Tibial artery (tissue), 4 donors: Measurements from ENCODE around the gene MT4.

Experiments
- DNase-seq, 2 donors: peaks; one replicate each; pipeline ENCODE4 v3.0.0-alpha.2; 2019
- H3K27ac ChIP-seq, 2 donors: fragments of 200-600 bp; sonication (generic) in 1 of 2; 1 replicate in 1 of 2; 2 replicates in 1 of 2; pipeline ENCODE4 v1.5.1; 2018 to 2019; ENCODE audit warnings: mild to moderate bottlenecking in 1 of 2
- H3K27me3 ChIP-seq, 2 donors: fragments of 200-600 bp; sonication (generic) in 1 of 2; one replicate each; pipeline versions ENCODE4 v1.5.1 to v1.6.0; 2016 to 2019
- H3K36me3 ChIP-seq, 3 donors: fragments of 200-600 bp; sonication (generic) in 2 of 3; one replicate each; pipeline ENCODE4 v1.5.1; 2016 to 2019; ENCODE audit warnings: mild to moderate bottlenecking in 2 of 3
- H3K4me1 ChIP-seq, 4 donors: fragments of 200-600 bp; sonication (generic) in 2 of 4; 1 replicate in 3 of 4; 2 replicates in 1 of 4; pipeline ENCODE4 v1.5.1; 2016 to 2019
- H3K4me3 ChIP-seq, 2 donors: fragments of 200-600 bp; sonication (generic) in 1 of 2; 1 replicate in 1 of 2; 2 replicates in 1 of 2; pipeline ENCODE4 v1.5.1; 2018 to 2019; ENCODE audit warnings: mild to moderate bottlenecking in 2 of 2
- H3K9me3 ChIP-seq, 3 donors: fragments of 200-600 bp; sonication (generic) in 1 of 3; one replicate each; pipeline ENCODE4 v1.5.1; 2016 to 2019
- intact Hi-C: fragments of 100-400 bp; cut with DNase I; formaldehyde crosslinking; loops from one replicate; pipeline ENCODE4 v1.15.0; 2023; ENCODE audit warnings: low total_unique reads
- TF ChIP-seq, protein P1 (sequence below), 2 experiments: fragments of 200-600 bp in 1 of 2; fragments of 450-650 bp in 1 of 2; IDR thresholded peaks; one replicate each; pipeline ENCODE4 v1.5.1; 2017 to 2019; ENCODE audit warnings: antibody characterized with exemption in 2 of 2, mild to moderate bottlenecking in 1 of 2, moderate library complexity in 1 of 2

The MT4 gene

GRCh38 chr16:56611281-56611833 is 46.5 kb downstream of the MT4 start:
- Histone ChIP-seq H3K27ac (peak overlapping the region; percentile 83 to 85), H3K27me3 (no peaks in the 10 kb centered on the region), H3K4me3 (peak overlapping the region in 1 of 2 donors; percentile 65), H3K9me3 (no peaks in the 10 kb centered on the region), H3K36me3 (no peaks in the 10 kb centered on the region), H3K4me1 (peaks cover 0 to 45% (median 39%) of the 10 kb centered on the region in 4 donors)
- TF ChIP-seq, protein P1, sequence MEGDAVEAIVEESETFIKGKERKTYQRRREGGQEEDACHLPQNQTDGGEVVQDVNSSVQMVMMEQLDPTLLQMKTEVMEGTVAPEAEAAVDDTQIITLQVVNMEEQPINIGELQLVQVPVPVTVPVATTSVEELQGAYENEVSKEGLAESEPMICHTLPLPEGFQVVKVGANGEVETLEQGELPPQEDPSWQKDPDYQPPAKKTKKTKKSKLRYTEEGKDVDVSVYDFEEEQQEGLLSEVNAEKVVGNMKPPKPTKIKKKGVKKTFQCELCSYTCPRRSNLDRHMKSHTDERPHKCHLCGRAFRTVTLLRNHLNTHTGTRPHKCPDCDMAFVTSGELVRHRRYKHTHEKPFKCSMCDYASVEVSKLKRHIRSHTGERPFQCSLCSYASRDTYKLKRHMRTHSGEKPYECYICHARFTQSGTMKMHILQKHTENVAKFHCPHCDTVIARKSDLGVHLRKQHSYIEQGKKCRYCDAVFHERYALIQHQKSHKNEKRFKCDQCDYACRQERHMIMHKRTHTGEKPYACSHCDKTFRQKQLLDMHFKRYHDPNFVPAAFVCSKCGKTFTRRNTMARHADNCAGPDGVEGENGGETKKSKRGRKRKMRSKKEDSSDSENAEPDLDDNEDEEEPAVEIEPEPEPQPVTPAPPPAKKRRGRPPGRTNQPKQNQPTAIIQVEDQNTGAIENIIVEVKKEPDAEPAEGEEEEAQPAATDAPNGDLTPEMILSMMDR (IDR thresholded peaks at IDR 0.05) = no peak
- peak; percentile 83 to 94 for DNase-seq
- intact Hi-C loops = no loop called here

DNA sequence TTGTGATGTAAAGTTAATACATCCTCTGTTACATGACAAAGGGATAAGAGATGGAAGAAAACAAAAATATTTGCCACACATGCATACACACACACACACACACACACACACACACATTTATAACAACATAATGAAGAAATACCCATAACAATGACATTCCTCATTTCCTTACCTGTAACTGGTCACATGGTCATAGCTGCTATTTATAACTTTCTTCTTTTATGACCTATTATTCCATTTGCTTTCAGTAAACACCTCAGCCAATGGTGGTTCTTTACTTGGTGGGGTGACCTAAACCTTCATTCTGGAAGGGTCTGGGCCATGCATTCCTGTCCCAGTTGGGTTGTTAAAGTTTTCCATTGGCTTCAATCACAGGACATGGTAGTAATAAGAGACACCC is 48.8 kb downstream of the MT4 start:
- no peak for DNase-seq
- Histone ChIP-seq H3K36me3 (no peaks in the 10 kb centered on the region), H3K9me3 (no peaks in the 10 kb centered on the region), H3K4me1 (peaks cover 0 to 43% (median 32%) of the 10 kb centered on the region in 4 donors), H3K27ac (no peak overlapping the region), H3K27me3 (no peaks in the 10 kb centered on the region), H3K4me3 (no peak overlapping the region)
- TF ChIP-seq, protein P1 (IDR thresholded peaks at IDR 0.05) = no peak
- intact Hi-C loops = no loop called here

DNA sequence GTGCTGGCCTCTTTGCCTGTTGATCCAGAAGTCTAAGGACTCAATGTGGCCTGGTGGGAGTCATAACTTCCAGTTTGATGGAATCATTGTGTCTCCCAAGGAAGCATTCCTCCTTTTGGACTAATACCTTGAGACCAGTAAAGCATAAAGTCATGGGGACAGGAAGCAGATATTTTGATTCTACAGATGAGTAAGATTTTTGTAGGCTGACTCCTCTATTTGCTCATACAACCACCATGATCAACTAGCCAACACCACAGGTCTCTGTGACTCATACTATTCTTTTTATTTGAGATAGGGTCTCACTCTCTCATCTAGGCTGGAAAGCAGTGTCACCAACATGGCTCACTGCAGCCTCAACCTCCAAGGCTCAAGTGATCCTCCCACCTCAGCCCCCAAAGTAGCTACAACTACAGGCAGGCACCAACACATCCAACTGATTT is 49.7 kb downstream of the MT4 start:
- Histone ChIP-seq H3K36me3 (no peaks in the 10 kb centered on the region), H3K27ac (no peak overlapping the region), H3K4me1 (peaks cover 0 to 43% (median 32%) of the 10 kb centered on the region in 4 donors), H3K27me3 (no peaks in the 10 kb centered on the region), H3K4me3 (no peak overlapping the region), H3K9me3 (no peaks in the 10 kb centered on the region)
- no peak for DNase-seq
- intact Hi-C loops = no loop called here
- TF ChIP-seq, protein P1 (IDR thresholded peaks at IDR 0.05) = no peak

- H3K4me1 ChIP-seq = peaks cover 0 to 38% (median 27%) of the 10 kb centered on the region in 4 donors
- no peak for DNase-seq
- H3K9me3 ChIP-seq = no peaks in the 10 kb centered on the region
- H3K4me3 ChIP-seq = no peak overlapping the region
- intact Hi-C loops = no loop called here
- no peak overlapping the region for H3K27ac ChIP-seq
- H3K27me3 ChIP-seq = no peaks in the 10 kb centered on the region
- no peaks in the 10 kb centered on the region for H3K36me3 ChIP-seq
- TF ChIP-seq, protein P1 (IDR thresholded peaks at IDR 0.05) = no peak
Observed at GRCh38 chr16:56615353-56615752, 50.5 kb downstream of the MT4 start.

DNA sequence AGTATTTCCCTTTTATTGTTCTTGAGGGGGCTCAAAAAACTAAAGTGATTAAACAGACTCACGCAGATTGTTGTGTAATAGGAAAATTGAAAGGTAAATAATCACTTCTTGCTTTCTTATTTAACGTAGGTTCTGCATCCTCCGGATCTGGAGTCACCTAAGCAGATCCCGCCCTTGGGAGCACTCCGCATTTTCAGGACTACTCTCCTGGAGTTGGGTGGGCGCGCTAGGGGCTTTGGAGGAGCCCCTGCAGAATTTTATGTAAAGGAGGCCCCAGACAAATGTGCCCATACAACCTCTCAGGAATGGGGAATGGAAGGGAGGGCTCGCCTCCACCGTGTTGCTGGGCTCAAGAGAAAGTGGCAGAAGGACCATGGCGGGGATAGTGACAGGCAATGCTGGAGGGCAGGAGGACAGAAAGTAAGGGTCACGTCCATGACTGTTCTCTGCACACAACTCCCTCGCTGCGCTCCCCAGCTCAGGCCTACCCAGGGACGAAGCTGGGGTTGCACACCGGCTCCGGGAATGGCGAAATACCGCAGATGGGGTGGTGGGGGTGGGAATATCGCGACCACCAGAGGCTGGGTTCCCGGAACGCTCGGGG is 51.8 kb downstream of the MT4 start:
- peaks cover 0 to 24% (median 15%) of the 10 kb centered on the region in 4 donors for H3K4me1 ChIP-seq
- DNase-seq = no peak
- no peaks in the 10 kb centered on the region for H3K9me3 ChIP-seq
- intact Hi-C loops = no loop called here
- H3K27me3 ChIP-seq = no peaks in the 10 kb centered on the region
- peak overlapping the region; percentile 61 to 70 for H3K27ac ChIP-seq
- H3K36me3 ChIP-seq = no peaks in the 10 kb centered on the region
- peak overlapping the region; percentile 46 to 54 for H3K4me3 ChIP-seq
- TF ChIP-seq, protein P1 (IDR thresholded peaks at IDR 0.05) = no peak
